Neuronal stem cell (in vitro differentiated cells): Measurements from ENCODE around the gene ZNF584.
A peak's percentile ranks its signal among the peaks of the same experiment; 100 is the strongest.

Experiments
- DNase-seq: peaks from one replicate; pipeline ENCODE4 v3.0.0-alpha.2; 2013; ENCODE audit warnings: low spot score
- H2AFZ ChIP-seq: one replicate; pipeline ENCODE4 v1.6.1; 2013; ENCODE audit warnings: mild to moderate bottlenecking, low read length, inconsistent platforms
- H2AK5ac ChIP-seq: 2 replicates; pipeline ENCODE4 v1.6.1; 2013; ENCODE audit warnings: low read depth, mild to moderate bottlenecking, inconsistent platforms, low read length, moderate library complexity, mixed read lengths
- H2BK120ac ChIP-seq: 2 replicates; pipeline ENCODE4 v1.6.1; 2013; ENCODE audit warnings: low read depth, mild to moderate bottlenecking, inconsistent platforms, low read length, moderate library complexity, mixed read lengths
- H2BK12ac ChIP-seq: one replicate; pipeline ENCODE4 v1.6.1; 2013; ENCODE audit warnings: low read length, inconsistent platforms
- H2BK15ac ChIP-seq: 2 replicates; pipeline ENCODE4 v1.6.1; 2013; ENCODE audit warnings: mild to moderate bottlenecking, low read length, inconsistent platforms, mixed read lengths
- H2BK5ac ChIP-seq: one replicate; pipeline ENCODE4 v1.6.1; 2013; ENCODE audit warnings: inconsistent platforms, mild to moderate bottlenecking, low read length, moderate library complexity
- H3K14ac ChIP-seq: one replicate; pipeline ENCODE4 v1.6.1; 2013; ENCODE audit warnings: low read length, inconsistent platforms
- H3K18ac ChIP-seq: 2 replicates; pipeline ENCODE4 v1.6.1; 2013; ENCODE audit warnings: low read length, inconsistent platforms
- H3K23ac ChIP-seq: 2 replicates; pipeline ENCODE4 v1.6.1; 2013; ENCODE audit warnings: low read depth, mild to moderate bottlenecking, mixed read lengths, low read length, inconsistent platforms; ENCODE audit not compliant: poor library complexity
- H3K27ac ChIP-seq: replicated peaks from 3 replicates; pipeline ENCODE4 v1.5.1; 2013; ENCODE audit warnings: low read length, inconsistent platforms
- H3K27me3 ChIP-seq, 3 experiments: 2 replicates each; pipeline ENCODE4 v1.6.1; 2013; ENCODE audit warnings: low read length in 3 of 3, mild to moderate bottlenecking in 2 of 3, inconsistent platforms in 1 of 3, low read depth in 1 of 3, mixed read lengths in 1 of 3, moderate library complexity in 1 of 3; ENCODE audit not compliant: control insufficient read depth in 3 of 3, insufficient read depth in 3 of 3
- H3K36me3 ChIP-seq, 2 donors: replicated peaks in 1 of 2; 2 replicates each; pipeline ENCODE4 v1.6.1; 2013; ENCODE audit warnings: low read length in 2 of 2; ENCODE audit not compliant: control insufficient read depth in 2 of 2, insufficient read depth in 2 of 2
- H3K4ac ChIP-seq: 2 replicates; pipeline ENCODE4 v1.6.1; 2013; ENCODE audit warnings: inconsistent platforms, mild to moderate bottlenecking, low read length, moderate library complexity
- H3K4me1 ChIP-seq, 2 donors: 1 replicate in 1 of 2; 2 replicates in 1 of 2; pipeline ENCODE4 v1.6.1; 2013; ENCODE audit warnings: low read length in 2 of 2, low read depth in 1 of 2; ENCODE audit not compliant: control insufficient read depth in 2 of 2, insufficient read depth in 1 of 2
- H3K4me2 ChIP-seq: one replicate; pipeline ENCODE4 v1.6.1; 2013; ENCODE audit warnings: mild to moderate bottlenecking, low read length, inconsistent platforms; ENCODE audit not compliant: insufficient read depth, poor library complexity, severe bottlenecking
- H3K4me3 ChIP-seq, 2 donors: 2 replicates each; pipeline ENCODE4 v1.5.1; 2013; ENCODE audit warnings: low read length in 2 of 2, mild to moderate bottlenecking in 2 of 2, inconsistent platforms in 1 of 2, moderate library complexity in 1 of 2
- H3K79me1 ChIP-seq: one replicate; pipeline ENCODE4 v1.6.1; 2013; ENCODE audit warnings: low read depth, mild to moderate bottlenecking, inconsistent platforms, low read length, moderate library complexity
- H3K9ac ChIP-seq: one replicate; pipeline ENCODE4 v1.6.1; 2013; ENCODE audit warnings: mild to moderate bottlenecking, low read depth, low read length, inconsistent platforms; ENCODE audit not compliant: poor library complexity
- H3K9me3 ChIP-seq, 2 donors: replicated peaks in 1 of 2; 2 replicates each; pipeline versions ENCODE3 to v1.6.1; 2013; ENCODE audit warnings: low read length in 2 of 2, mild to moderate bottlenecking in 2 of 2, inconsistent platforms in 1 of 2, low read depth in 1 of 2, mixed read lengths in 1 of 2, moderate library complexity in 1 of 2; ENCODE audit not compliant: control insufficient read depth in 2 of 2, insufficient read depth in 1 of 2
- H4K8ac ChIP-seq: one replicate; pipeline ENCODE4 v1.6.1; 2013; ENCODE audit warnings: low read depth, mild to moderate bottlenecking, inconsistent platforms, low read length, moderate library complexity
- H4K91ac ChIP-seq: one replicate; pipeline ENCODE4 v1.6.1; 2013; ENCODE audit warnings: low read length, low read depth, mild to moderate bottlenecking, inconsistent platforms; ENCODE audit not compliant: poor library complexity
- WGBS, 2 donors: extraction: QIAGEN DNeasy Blood & Tissue Kit; methylation state at CpG; one replicate each; pipeline ENCODE4 v1.1.7; 2013; ENCODE audit warnings: missing lambda C conversion rate in 2 of 2, mixed read lengths in 1 of 2; ENCODE audit not compliant: insufficient read length in 2 of 2, insufficient replicate concordance in 1 of 2; ENCODE audit errors: extremely low coverage in 2 of 2; 5-methylcytosine and 5-hydroxymethylcytosine counted together

The ZNF584 gene

GRCh38 chr19:58400316-58400915 lies 8.0 kb upstream of the ZNF584 start:
- no peak overlapping the region for H2BK120ac ChIP-seq
- peaks cover 7 to 17% of the 10 kb centered on the region in 2 donors for H3K4me1 ChIP-seq
- no CpG with 5 or more reads among the region's 18 CpGs for WGBS, 2 donors
- H3K36me3 ChIP-seq: peaks cover 1 to 17% of the 10 kb centered on the region in 2 donors
- H3K4ac ChIP-seq: peak overlapping the region; percentile 38
- H3K79me1 ChIP-seq: peaks cover 8% of the 10 kb centered on the region
- peak overlapping the region; percentile 80 for H2AFZ ChIP-seq
- DNase-seq: no peak
- H4K91ac ChIP-seq: no peak overlapping the region
- H3K18ac ChIP-seq: peak overlapping the region; percentile 98
- H3K9ac ChIP-seq: peak overlapping the region; percentile 87
- H3K4me2 ChIP-seq: peak overlapping the region; percentile 58
- H2BK5ac ChIP-seq: peak overlapping the region; percentile 78
- H3K27me3 ChIP-seq: peaks cover 0 to 21% (median 7%) of the 10 kb centered on the region in 3 experiments
- H3K27ac ChIP-seq: peak overlapping the region; percentile 10
- H3K9me3 ChIP-seq: peaks cover 3 to 19% of the 10 kb centered on the region in 2 donors
- H3K14ac ChIP-seq: peak overlapping the region; percentile 58
- peak overlapping the region; percentile 95 for H2BK15ac ChIP-seq
- peak overlapping the region; percentile 100 for H2AK5ac ChIP-seq
- H3K4me3 ChIP-seq: peak overlapping the region; percentile 66 to 75
- H4K8ac ChIP-seq: peak overlapping the region; percentile 70
- peak overlapping the region; percentile 92 for H3K23ac ChIP-seq
- peak overlapping the region; percentile 100 for H2BK12ac ChIP-seq

GRCh38 chr19:58400916-58401839 lies 7.3 kb upstream of the ZNF584 start:
- Histone ChIP-seq H3K27me3 (peaks cover 0 to 14% (median 5%) of the 10 kb centered on the region in 3 experiments), H3K36me3 (peaks cover 1 to 13% of the 10 kb centered on the region in 2 donors), H3K18ac (peak overlapping the region; percentile 98), H2BK5ac (peak overlapping the region; percentile 78), H2BK120ac (no peak overlapping the region), H2BK15ac (peak overlapping the region; percentile 95), H3K4me3 (peak overlapping the region; percentile 83 to 95), H3K9me3 (peaks cover 2 to 19% of the 10 kb centered on the region in 2 donors), H4K91ac (no peak overlapping the region), H3K27ac (peak overlapping the region; percentile 87), H2AK5ac (peak overlapping the region; percentile 100), H2BK12ac (peak overlapping the region; percentile 100), H3K4me2 (peak overlapping the region; percentile 67), H2AFZ (peak overlapping the region; percentile 87), H3K9ac (peak overlapping the region; percentile 91), H3K4me1 (peaks cover 7 to 13% of the 10 kb centered on the region in 2 donors), H3K14ac (peak overlapping the region; percentile 82), H4K8ac (no peak overlapping the region), H3K4ac (peak overlapping the region; percentile 38), H3K79me1 (peaks cover 8% of the 10 kb centered on the region), H3K23ac (peak overlapping the region; percentile 92)
- peak; percentile 99 for DNase-seq
- WGBS, 2 donors: no CpG with 5 or more reads among the region's 80 CpGs

GRCh38 chr19:58401840-58402421 lies 6.5 kb upstream of the ZNF584 start:
- H3K18ac ChIP-seq: peak overlapping the region; percentile 71
- DNase-seq: no peak
- H2BK15ac ChIP-seq: peak overlapping the region; percentile 55
- peaks cover 2 to 19% of the 10 kb centered on the region in 2 donors for H3K9me3 ChIP-seq
- H2BK12ac ChIP-seq: no peak overlapping the region
- H3K4me3 ChIP-seq: peak overlapping the region; percentile 83 to 95
- no CpG with 5 or more reads among the region's 23 CpGs for WGBS, 2 donors
- no peak overlapping the region for H2BK120ac ChIP-seq
- H2BK5ac ChIP-seq: no peak overlapping the region
- H3K27ac ChIP-seq: no peak overlapping the region
- no peak overlapping the region for H4K91ac ChIP-seq
- no peak overlapping the region for H4K8ac ChIP-seq
- no peak overlapping the region for H3K4ac ChIP-seq
- peak overlapping the region; percentile 24 for H3K9ac ChIP-seq
- H3K4me2 ChIP-seq: peak overlapping the region; percentile 67
- H3K4me1 ChIP-seq: peaks cover 7 to 13% of the 10 kb centered on the region in 2 donors
- H3K23ac ChIP-seq: no peak overlapping the region
- H3K27me3 ChIP-seq: peaks cover 0 to 6% (median 2%) of the 10 kb centered on the region in 3 experiments
- peaks cover 1 to 13% of the 10 kb centered on the region in 2 donors for H3K36me3 ChIP-seq
- no peak overlapping the region for H3K14ac ChIP-seq
- H2AFZ ChIP-seq: peak overlapping the region; percentile 87
- peak overlapping the region; percentile 89 for H2AK5ac ChIP-seq
- peaks cover 8% of the 10 kb centered on the region for H3K79me1 ChIP-seq
